ENCODE measurements around the gene TTC39C.
"Not testable (repeated sequence)": the region's sequence is repeated elsewhere in the genome, so short reads cannot be mapped to it uniquely, and the experiment has no call there.

TTC39C gene

DNA sequence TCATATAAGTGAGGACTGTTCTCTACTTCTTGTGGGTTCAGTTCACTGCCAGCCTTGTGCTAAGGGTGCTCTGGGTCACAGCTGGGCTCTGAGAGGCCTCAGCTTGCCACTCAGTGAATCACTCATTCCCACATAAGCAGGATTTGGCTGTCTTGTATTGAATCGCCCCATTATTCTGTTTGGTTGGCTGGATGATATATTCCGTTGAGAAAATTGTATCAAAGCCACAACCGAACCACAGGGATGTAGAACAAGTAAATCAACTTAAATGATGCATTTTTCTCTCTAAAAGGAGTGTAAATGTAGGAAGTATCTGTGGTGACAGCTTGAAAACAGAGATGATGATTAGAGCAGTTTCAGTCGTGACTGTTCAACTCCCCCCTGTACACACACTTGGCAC is 39.6 kb downstream of the TTC39C start:
- Histone ChIP-seq H3K27ac (ENCODE audit: low read depth in 2 of 2, low read length in 2 of 2) (no peak overlapping the region), H3K4me1 (ENCODE audit: control insufficient read depth in 2 of 2, insufficient read depth in 2 of 2, low read length in 2 of 2) (peaks cover 3 to 4% of the 10 kb centered on the region in 2 donors), H3K36me3 (ENCODE audit: control insufficient read depth in 2 of 2, insufficient read depth in 2 of 2, low read length in 2 of 2) (no peaks in the 10 kb centered on the region)

DNA sequence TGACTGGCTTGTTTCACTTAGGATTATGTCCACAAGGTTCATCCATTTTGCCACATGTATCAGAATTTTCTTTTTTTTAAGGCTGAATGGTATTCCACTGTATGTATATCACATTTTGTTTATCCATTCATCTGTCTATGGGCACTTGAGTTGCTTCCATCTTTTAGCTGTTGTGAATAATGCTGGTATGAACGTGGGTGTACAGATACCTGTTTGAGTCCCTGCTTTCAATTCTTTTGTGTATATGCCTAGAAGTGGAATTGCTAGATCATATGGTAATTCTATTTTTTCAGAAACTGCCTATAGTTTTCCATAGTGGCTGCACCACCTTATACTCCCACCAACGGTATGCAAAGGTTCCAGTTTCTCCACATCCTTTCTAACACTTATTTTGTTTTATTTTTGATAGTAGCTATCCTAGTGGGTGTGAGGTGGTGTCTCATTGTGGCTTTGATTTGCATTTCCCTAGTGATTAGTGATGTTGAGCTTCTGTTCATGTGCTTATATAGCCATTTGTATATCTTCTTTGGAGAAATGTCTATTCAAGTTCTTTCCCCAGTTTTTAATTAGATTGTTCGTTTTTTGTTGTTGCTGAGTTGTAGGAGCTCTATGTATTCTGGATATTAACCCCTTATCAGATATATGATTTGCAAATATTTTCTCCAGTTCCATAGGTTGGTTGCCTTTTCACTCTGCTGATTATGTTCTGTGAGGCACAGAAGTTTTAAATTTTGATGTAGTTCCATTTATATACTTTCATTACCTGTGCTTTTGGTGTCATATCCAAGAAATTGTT is 40.7 kb downstream of the TTC39C start:
- Histone ChIP-seq H3K36me3 (ENCODE audit: control insufficient read depth in 2 of 2, insufficient read depth in 2 of 2, low read length in 2 of 2) (no peaks in the 10 kb centered on the region), H3K27ac (ENCODE audit: low read depth in 2 of 2, low read length in 2 of 2) (no peak overlapping the region), H3K4me3 (ENCODE audit: low read length in 2 of 2) (no peak overlapping the region), H3K9ac (ENCODE audit: low read depth in 1 of 2, low read length in 2 of 2) (no peak overlapping the region), H3K4me1 (ENCODE audit: control insufficient read depth in 2 of 2, insufficient read depth in 2 of 2, low read length in 2 of 2) (peaks cover 3 to 4% of the 10 kb centered on the region in 2 donors), H3K27me3 (ENCODE audit: control insufficient read depth in 2 of 2, insufficient read depth in 2 of 2, low read length in 2 of 2) (no peaks in the 10 kb centered on the region), H3K9me3 (ENCODE audit: control insufficient read depth in 2 of 2, low read length in 2 of 2) (no peaks in the 10 kb centered on the region)

More for the DNA sequence above, 39.6 kb downstream of the TTC39C start:
- no peak overlapping the region for H3K4me3 ChIP-seq (ENCODE audit: low read length in 2 of 2)
- H3K9ac ChIP-seq (ENCODE audit: low read depth in 1 of 2, low read length in 2 of 2), result no peak overlapping the region
- H3K9me3 ChIP-seq (ENCODE audit: control insufficient read depth in 2 of 2, low read length in 2 of 2), result no peaks in the 10 kb centered on the region
- no peaks in the 10 kb centered on the region for H3K27me3 ChIP-seq (ENCODE audit: control insufficient read depth in 2 of 2, insufficient read depth in 2 of 2, low read length in 2 of 2)

DNA sequence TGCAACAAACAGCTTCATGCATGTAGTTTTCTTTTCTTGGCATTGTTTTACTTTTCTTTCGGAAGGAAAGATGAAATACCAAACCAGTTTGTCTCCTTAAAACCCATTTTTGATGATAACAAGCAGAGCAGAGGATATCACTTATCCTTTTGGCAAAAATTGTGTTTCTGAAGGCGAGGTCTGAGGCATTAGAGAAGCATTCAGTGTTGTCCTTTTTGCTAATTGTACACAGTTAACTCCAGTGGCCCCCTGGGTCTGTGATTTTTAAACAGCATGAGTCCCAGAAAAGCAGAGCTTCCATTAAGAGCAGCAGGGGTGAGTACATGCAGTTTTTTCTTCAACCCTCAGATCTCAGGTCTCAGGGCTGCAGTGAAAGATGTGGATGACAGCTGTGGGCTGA is 41.3 kb downstream of the TTC39C start:
- H3K27ac ChIP-seq (ENCODE audit: low read depth in 2 of 2, low read length in 2 of 2), result no peak overlapping the region

DNA sequence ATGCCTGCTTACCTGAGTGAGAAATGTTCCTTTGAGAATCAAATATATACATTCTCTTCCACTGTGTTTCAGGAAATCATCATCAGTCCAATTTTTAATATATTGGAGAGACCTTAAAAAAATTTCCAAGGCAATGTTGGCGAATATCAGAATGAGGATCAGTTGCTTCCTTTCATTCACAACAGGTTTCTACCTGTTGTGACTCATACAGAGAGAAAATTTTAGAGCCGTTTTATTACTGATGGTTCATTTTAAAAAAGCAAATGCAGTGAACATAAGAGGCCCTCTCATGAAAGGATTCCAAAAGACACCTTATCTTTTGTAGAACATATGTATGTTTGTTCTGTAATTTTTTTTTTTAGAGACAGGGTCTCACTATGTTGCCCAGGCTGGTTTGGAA is 42.0 kb downstream of the TTC39C start:
- no peaks in the 10 kb centered on the region for H3K9me3 ChIP-seq (ENCODE audit: control insufficient read depth in 2 of 2, low read length in 2 of 2)
- H3K9ac ChIP-seq (ENCODE audit: low read depth in 1 of 2, low read length in 2 of 2), result no peak overlapping the region
- H3K4me1 ChIP-seq (ENCODE audit: control insufficient read depth in 2 of 2, insufficient read depth in 2 of 2, low read length in 2 of 2), result peaks cover 0 to 2% of the 10 kb centered on the region in 2 donors
- no peaks in the 10 kb centered on the region for H3K36me3 ChIP-seq (ENCODE audit: control insufficient read depth in 2 of 2, insufficient read depth in 2 of 2, low read length in 2 of 2)
- no peaks in the 10 kb centered on the region for H3K27me3 ChIP-seq (ENCODE audit: control insufficient read depth in 2 of 2, insufficient read depth in 2 of 2, low read length in 2 of 2)
- no peak overlapping the region for H3K4me3 ChIP-seq (ENCODE audit: low read length in 2 of 2)
- H3K27ac ChIP-seq (ENCODE audit: low read depth in 2 of 2, low read length in 2 of 2), result no peak overlapping the region

More for the DNA sequence above, 41.3 kb downstream of the TTC39C start:
- H3K27me3 ChIP-seq (ENCODE audit: control insufficient read depth in 2 of 2, insufficient read depth in 2 of 2, low read length in 2 of 2), result no peaks in the 10 kb centered on the region
- H3K4me3 ChIP-seq (ENCODE audit: low read length in 2 of 2), result no peak overlapping the region
- no peaks in the 10 kb centered on the region for H3K9me3 ChIP-seq (ENCODE audit: control insufficient read depth in 2 of 2, low read length in 2 of 2)
- H3K9ac ChIP-seq (ENCODE audit: low read depth in 1 of 2, low read length in 2 of 2), result no peak overlapping the region
- H3K4me1 ChIP-seq (ENCODE audit: control insufficient read depth in 2 of 2, insufficient read depth in 2 of 2, low read length in 2 of 2), result peaks cover 2 to 4% of the 10 kb centered on the region in 2 donors
- no peaks in the 10 kb centered on the region for H3K36me3 ChIP-seq (ENCODE audit: control insufficient read depth in 2 of 2, insufficient read depth in 2 of 2, low read length in 2 of 2)

DNA sequence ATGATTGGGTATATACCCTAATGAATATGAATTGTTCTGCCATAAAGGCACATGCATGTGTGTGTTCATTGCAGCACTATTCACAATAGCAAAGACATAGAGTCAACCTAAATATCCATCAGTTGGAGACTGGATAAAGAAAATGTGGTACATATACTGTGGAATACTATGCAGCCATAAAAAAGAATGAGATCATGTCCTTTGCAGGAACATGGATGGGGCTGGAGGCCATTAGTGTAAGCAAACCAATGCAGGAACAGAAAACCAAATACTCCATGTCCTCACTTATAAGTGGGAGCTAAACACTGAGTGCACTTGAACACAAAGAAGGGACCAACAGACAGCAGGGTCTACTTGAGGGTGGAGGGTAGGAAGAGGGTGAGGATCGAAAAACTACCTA is 43.2 kb downstream of the TTC39C start:
- no peaks in the 10 kb centered on the region for H3K36me3 ChIP-seq (ENCODE audit: control insufficient read depth in 2 of 2, insufficient read depth in 2 of 2, low read length in 2 of 2)
- no peaks in the 10 kb centered on the region for H3K4me1 ChIP-seq (ENCODE audit: control insufficient read depth in 2 of 2, insufficient read depth in 2 of 2, low read length in 2 of 2)
- no peaks in the 10 kb centered on the region for H3K9me3 ChIP-seq (ENCODE audit: control insufficient read depth in 2 of 2, low read length in 2 of 2)
- no peak overlapping the region for H3K27ac ChIP-seq (ENCODE audit: low read depth in 2 of 2, low read length in 2 of 2)
- H3K9ac ChIP-seq (ENCODE audit: low read depth in 1 of 2, low read length in 2 of 2), result no peak overlapping the region
- no peak overlapping the region for H3K4me3 ChIP-seq (ENCODE audit: low read length in 2 of 2)
- H3K27me3 ChIP-seq (ENCODE audit: control insufficient read depth in 2 of 2, insufficient read depth in 2 of 2, low read length in 2 of 2), result no peaks in the 10 kb centered on the region

DNA sequence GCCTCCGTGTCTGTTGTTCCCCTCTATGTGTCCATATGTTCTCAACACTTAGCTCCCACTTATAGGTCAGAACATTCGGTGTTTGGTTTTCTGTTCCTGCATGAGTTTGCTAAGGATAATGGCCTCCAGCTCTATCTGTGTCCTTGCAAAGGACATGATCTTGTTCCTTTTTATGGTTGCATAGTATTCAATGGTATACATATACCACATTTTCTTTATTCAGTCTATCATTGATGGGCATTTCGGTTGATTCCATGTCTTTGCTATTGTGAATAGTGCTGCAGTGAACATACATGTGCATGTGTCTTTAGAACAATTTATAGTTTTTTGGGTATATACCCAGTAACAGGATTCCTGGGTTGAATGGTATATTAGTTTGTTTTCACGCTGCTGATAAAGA is 44.8 kb downstream of the TTC39C start:
- H3K27me3 ChIP-seq (ENCODE audit: control insufficient read depth in 2 of 2, insufficient read depth in 2 of 2, low read length in 2 of 2); H3K9ac ChIP-seq (ENCODE audit: low read depth in 1 of 2, low read length in 2 of 2); H3K9me3 ChIP-seq (ENCODE audit: control insufficient read depth in 2 of 2, low read length in 2 of 2); H3K4me1 ChIP-seq (ENCODE audit: control insufficient read depth in 2 of 2, insufficient read depth in 2 of 2, low read length in 2 of 2); H3K27ac ChIP-seq (ENCODE audit: low read depth in 2 of 2, low read length in 2 of 2); H3K36me3 ChIP-seq (ENCODE audit: control insufficient read depth in 2 of 2, insufficient read depth in 2 of 2, low read length in 2 of 2); H3K4me3 ChIP-seq (ENCODE audit: low read length in 2 of 2): not testable (repeated sequence)

DNA sequence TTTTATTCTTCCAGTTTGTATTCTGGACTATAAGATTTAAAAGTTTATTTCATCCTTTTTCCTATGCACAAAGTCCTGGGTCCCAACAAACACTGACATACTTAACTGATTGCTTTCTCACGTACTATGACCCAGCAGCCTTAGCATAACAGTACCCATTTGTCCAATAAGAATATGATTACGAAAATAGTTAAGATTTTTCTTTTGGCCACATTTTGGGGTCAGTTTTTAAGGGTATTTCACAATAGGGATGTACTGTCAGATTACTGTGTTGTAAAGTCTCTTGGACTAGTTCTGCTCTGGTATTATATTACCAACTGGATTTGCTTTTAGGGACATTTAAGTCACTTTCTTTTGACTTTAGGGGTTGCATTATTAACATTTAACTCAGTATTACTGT is 46.1 kb downstream of the TTC39C start:
- no peak overlapping the region for H3K4me3 ChIP-seq (ENCODE audit: low read length in 2 of 2)
- H3K9ac ChIP-seq (ENCODE audit: low read depth in 1 of 2, low read length in 2 of 2), result no peak overlapping the region
- no peaks in the 10 kb centered on the region for H3K27me3 ChIP-seq (ENCODE audit: control insufficient read depth in 2 of 2, insufficient read depth in 2 of 2, low read length in 2 of 2)
- no peaks in the 10 kb centered on the region for H3K36me3 ChIP-seq (ENCODE audit: control insufficient read depth in 2 of 2, insufficient read depth in 2 of 2, low read length in 2 of 2)
- no peak overlapping the region for H3K27ac ChIP-seq (ENCODE audit: low read depth in 2 of 2, low read length in 2 of 2)
- H3K9me3 ChIP-seq (ENCODE audit: control insufficient read depth in 2 of 2, low read length in 2 of 2), result no peaks in the 10 kb centered on the region
- peaks cover 0 to 2% of the 10 kb centered on the region in 2 donors for H3K4me1 ChIP-seq (ENCODE audit: control insufficient read depth in 2 of 2, insufficient read depth in 2 of 2, low read length in 2 of 2)

DNA sequence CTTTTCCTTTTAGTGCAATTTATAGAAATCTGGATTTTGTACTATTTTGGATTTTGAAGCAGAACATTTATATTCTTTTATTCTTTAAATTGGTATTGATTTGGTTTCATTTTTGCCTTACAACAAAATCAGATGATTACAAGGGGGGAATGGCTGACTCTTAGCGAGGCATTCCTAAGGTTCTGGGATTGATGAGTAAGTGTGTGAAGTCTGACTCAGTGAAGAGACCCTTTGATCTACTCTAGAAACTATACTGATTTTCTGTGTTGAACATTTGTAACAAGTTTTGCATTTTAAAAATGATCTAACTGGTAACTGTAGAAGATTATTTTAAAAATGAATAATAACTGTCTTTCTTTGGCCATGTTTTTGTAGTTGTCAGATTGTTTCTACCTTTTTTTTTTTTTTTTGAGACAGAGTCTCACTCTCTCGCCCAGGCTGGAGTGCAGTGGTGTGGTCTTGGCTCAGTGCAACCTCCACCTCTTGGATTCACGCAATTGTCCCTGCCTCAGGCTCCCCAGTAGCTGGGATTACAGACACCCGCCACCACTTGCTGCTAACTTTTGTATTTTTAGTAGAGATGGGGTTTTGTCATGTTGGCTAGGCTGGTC is 48.7 kb downstream of the TTC39C start:
- no peak overlapping the region for H3K4me3 ChIP-seq (ENCODE audit: low read length in 2 of 2)
- H3K27me3 ChIP-seq (ENCODE audit: control insufficient read depth in 2 of 2, insufficient read depth in 2 of 2, low read length in 2 of 2), result no peaks in the 10 kb centered on the region
- no peak overlapping the region for H3K27ac ChIP-seq (ENCODE audit: low read depth in 2 of 2, low read length in 2 of 2)
- H3K9me3 ChIP-seq (ENCODE audit: control insufficient read depth in 2 of 2, low read length in 2 of 2), result no peaks in the 10 kb centered on the region
- H3K36me3 ChIP-seq (ENCODE audit: control insufficient read depth in 2 of 2, insufficient read depth in 2 of 2, low read length in 2 of 2), result peaks cover 0 to 2% of the 10 kb centered on the region in 2 donors
- H3K4me1 ChIP-seq (ENCODE audit: control insufficient read depth in 2 of 2, insufficient read depth in 2 of 2, low read length in 2 of 2), result peaks cover 0 to 2% of the 10 kb centered on the region in 2 donors
- H3K9ac ChIP-seq (ENCODE audit: low read depth in 1 of 2, low read length in 2 of 2), result no peak overlapping the region

DNA sequence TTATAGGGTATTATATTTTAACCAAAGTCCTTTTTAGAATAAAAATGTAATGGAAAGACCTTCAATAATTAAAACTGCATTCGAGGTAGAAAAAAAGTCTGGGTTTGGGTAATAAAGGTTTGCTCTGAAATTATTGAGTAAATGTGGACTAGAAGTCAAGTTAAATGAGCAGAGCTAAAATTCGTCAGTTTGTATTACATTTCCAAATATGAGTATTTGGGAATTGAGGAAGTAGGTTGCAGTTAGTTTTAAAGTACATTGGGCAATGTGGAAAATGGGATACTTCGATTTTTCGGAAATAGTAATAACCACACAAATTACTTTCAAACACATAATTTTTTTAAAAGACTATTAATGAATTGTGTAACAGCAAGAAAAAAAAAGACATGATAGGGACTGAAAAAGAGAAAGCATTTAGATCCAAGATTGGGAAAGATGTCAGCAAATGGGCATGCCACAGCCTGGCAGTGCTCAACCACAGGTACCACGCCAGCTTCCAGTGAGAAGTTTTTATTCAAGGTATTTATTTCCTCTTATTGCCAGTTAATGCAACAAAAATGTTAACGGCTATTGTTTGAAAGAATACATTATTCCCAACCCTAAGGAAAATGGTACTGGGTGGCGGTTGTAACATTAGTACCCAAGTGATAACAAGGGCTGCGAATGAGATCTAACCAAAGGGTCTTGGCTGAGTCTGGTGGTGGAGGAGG is 50.0 kb downstream of the TTC39C start:
- no peak overlapping the region for H3K27ac ChIP-seq (ENCODE audit: low read depth in 2 of 2, low read length in 2 of 2)
- H3K9me3 ChIP-seq (ENCODE audit: control insufficient read depth in 2 of 2, low read length in 2 of 2), result no peaks in the 10 kb centered on the region
- H3K36me3 ChIP-seq (ENCODE audit: control insufficient read depth in 2 of 2, insufficient read depth in 2 of 2, low read length in 2 of 2), result peaks cover 0 to 2% of the 10 kb centered on the region in 2 donors
- H3K27me3 ChIP-seq (ENCODE audit: control insufficient read depth in 2 of 2, insufficient read depth in 2 of 2, low read length in 2 of 2), result no peaks in the 10 kb centered on the region
- H3K4me3 ChIP-seq (ENCODE audit: low read length in 2 of 2), result no peak overlapping the region
- H3K9ac ChIP-seq (ENCODE audit: low read depth in 1 of 2, low read length in 2 of 2), result no peak overlapping the region
- H3K4me1 ChIP-seq (ENCODE audit: control insufficient read depth in 2 of 2, insufficient read depth in 2 of 2, low read length in 2 of 2), result peaks cover 0 to 2% of the 10 kb centered on the region in 2 donors

DNA sequence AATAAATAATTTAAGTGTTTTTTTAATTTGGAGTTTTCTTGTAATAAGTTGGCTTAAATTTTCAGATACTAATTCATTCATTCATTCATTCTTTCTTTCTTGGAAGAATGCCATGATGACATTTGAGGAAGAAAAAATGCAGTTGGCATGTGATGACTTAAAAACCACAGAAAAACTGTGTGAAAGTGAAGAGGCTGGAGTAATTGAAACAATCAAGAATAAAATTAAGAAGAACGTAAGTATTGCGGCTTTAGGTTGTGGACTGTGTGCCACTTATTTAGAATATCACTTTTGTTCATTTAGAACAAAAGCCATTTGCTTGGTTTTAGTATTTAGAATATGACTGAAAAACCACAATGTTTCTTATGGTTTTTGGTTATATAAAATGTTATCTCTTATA is 51.4 kb downstream of the TTC39C start:
- Histone ChIP-seq H3K9me3 (ENCODE audit: control insufficient read depth in 2 of 2, low read length in 2 of 2) (no peaks in the 10 kb centered on the region), H3K27ac (ENCODE audit: low read depth in 2 of 2, low read length in 2 of 2) (no peak overlapping the region), H3K4me1 (ENCODE audit: control insufficient read depth in 2 of 2, insufficient read depth in 2 of 2, low read length in 2 of 2) (peaks cover 0 to 2% of the 10 kb centered on the region in 2 donors), H3K9ac (ENCODE audit: low read depth in 1 of 2, low read length in 2 of 2) (no peak overlapping the region), H3K36me3 (ENCODE audit: control insufficient read depth in 2 of 2, insufficient read depth in 2 of 2, low read length in 2 of 2) (peaks cover 0 to 2% of the 10 kb centered on the region in 2 donors), H3K27me3 (ENCODE audit: control insufficient read depth in 2 of 2, insufficient read depth in 2 of 2, low read length in 2 of 2) (no peaks in the 10 kb centered on the region), H3K4me3 (ENCODE audit: low read length in 2 of 2) (no peak overlapping the region)

Measured in mucosa of rectum (tissue), 2 donors.